IMR-90 (cell line): Measurements from ENCODE around the gene SLC44A5. TPM values are rescaled to one million over a fixed set of nuclear protein-coding genes. Genes with fewer than 3 reads are reported as not detected.

Experiments
- ATAC-seq: fragments of 200-7000 bp; cut with Tn5 transposase; 2 replicates; pipeline ENCODE4 v1.9.1; 2020; ENCODE audit warnings: low read depth, mild to moderate bottlenecking, moderate library complexity
- BruUV-seq: library from RNA; stranded (reverse); fragments of 400-500 nt; replicated peaks from 2 replicates; lab custom pipeline; 2021; lab: Mats Ljungman, UMichigan
- CTCF ChIA-PET: fragments of 300-600 bp; formaldehyde crosslinking; extraction: SDS; loops from one replicate; lab custom pipeline; 2021; ENCODE audit warnings: antibody characterized with exemption; lab: Yijun Ruan, JAX
- POLR2A ChIA-PET: fragments of 300-600 bp; sonication (Branson Sonifier 250); formaldehyde crosslinking; loops from one replicate; lab custom pipeline; 2022; ENCODE audit warnings: antibody characterized with exemption; ENCODE audit not compliant: unreplicated experiment; lab: Charles Lee
- DNase-seq: peaks from one replicate; pipeline ENCODE4 v3.0.0; 2013
- H2AFZ ChIP-seq: replicated peaks from 2 replicates; pipeline ENCODE3; 2013; ENCODE audit warnings: low read length, mild to moderate bottlenecking; ENCODE audit not compliant: poor library complexity
- H2AK5ac ChIP-seq: 2 replicates; pipeline ENCODE4 v1.6.1; 2013; ENCODE audit warnings: low read depth, low read length, inconsistent platforms
- H2AK9ac ChIP-seq: replicated peaks from 2 replicates; pipeline ENCODE3; 2013; ENCODE audit warnings: mild to moderate bottlenecking, low read depth, low read length, moderate library complexity; ENCODE audit not compliant: poor library complexity
- H2BK120ac ChIP-seq: 2 replicates; pipeline ENCODE4 v1.6.1; 2013; ENCODE audit warnings: low read depth, low read length, inconsistent platforms
- H2BK15ac ChIP-seq: 3 replicates; pipeline ENCODE4 v1.6.1; 2013; ENCODE audit warnings: low read depth, low read length, inconsistent platforms
- H2BK20ac ChIP-seq: 2 replicates; pipeline ENCODE4 v1.6.1; 2013; ENCODE audit warnings: low read depth, mild to moderate bottlenecking, inconsistent platforms, low read length, moderate library complexity
- H2BK5ac ChIP-seq: 2 replicates; pipeline ENCODE4 v1.6.1; 2013; ENCODE audit warnings: mild to moderate bottlenecking, low read depth, low read length, inconsistent platforms; ENCODE audit not compliant: poor library complexity, severe bottlenecking
- H3K14ac ChIP-seq: replicated peaks from 2 replicates; pipeline ENCODE4 v1.6.1; 2013; ENCODE audit warnings: low read depth, low read length, inconsistent platforms
- H3K18ac ChIP-seq: 2 replicates; pipeline ENCODE4 v1.6.1; 2013; ENCODE audit warnings: low read depth, low read length, control low read depth
- H3K23ac ChIP-seq: 2 replicates; pipeline ENCODE4 v1.6.1; 2013; ENCODE audit warnings: low read depth, low read length, inconsistent platforms
- H3K27ac ChIP-seq: 2 replicates; pipeline ENCODE4 v1.5.1; 2013; ENCODE audit warnings: mild to moderate bottlenecking, control low read depth, low read length; ENCODE audit not compliant: insufficient read depth
- H3K27me3 ChIP-seq: 2 replicates; pipeline ENCODE4 v1.6.1; 2013; ENCODE audit warnings: low read length; ENCODE audit not compliant: control insufficient read depth, insufficient read depth
- H3K36me3 ChIP-seq: 2 replicates; pipeline ENCODE4 v1.6.1; 2013; ENCODE audit warnings: low read length, mixed read lengths; ENCODE audit not compliant: control insufficient read depth, insufficient read depth
- H3K4ac ChIP-seq: 2 replicates; pipeline ENCODE4 v1.6.1; 2013; ENCODE audit warnings: low read depth, low read length, inconsistent platforms
- H3K4me1 ChIP-seq: 2 replicates; pipeline ENCODE4 v1.6.1; 2013; ENCODE audit warnings: low read length, mixed read lengths; ENCODE audit not compliant: control insufficient read depth, insufficient read depth
- H3K4me2 ChIP-seq: 2 replicates; pipeline ENCODE4 v1.6.1; 2013; ENCODE audit warnings: low read depth, mild to moderate bottlenecking, control low read depth, low read length, moderate library complexity
- H3K4me3 ChIP-seq: 2 replicates; pipeline ENCODE4 v1.5.1; 2013; ENCODE audit warnings: low read depth, mild to moderate bottlenecking, control low read depth, low read length, moderate library complexity; ENCODE audit not compliant: insufficient read depth
- H3K56ac ChIP-seq: 2 replicates; pipeline ENCODE4 v1.6.1; 2013; ENCODE audit warnings: low read length, inconsistent platforms; ENCODE audit not compliant: insufficient read depth; ENCODE audit errors: extremely low read depth
- H3K79me1 ChIP-seq, 2 experiments: 2 replicates each; pipeline ENCODE4 v1.6.1; 2013; ENCODE audit warnings: low read length in 2 of 2, inconsistent platforms in 1 of 2, low read depth in 1 of 2
- H3K9ac ChIP-seq: 2 replicates; pipeline ENCODE4 v1.6.1; 2013; ENCODE audit warnings: low read depth, low read length, control low read depth
- H3K9me1 ChIP-seq: 2 replicates; pipeline ENCODE4 v1.6.1; 2013; ENCODE audit warnings: low read length, inconsistent platforms; ENCODE audit not compliant: insufficient read depth
- H3K9me3 ChIP-seq: 2 replicates; pipeline ENCODE4 v1.6.1; 2013; ENCODE audit warnings: low read length; ENCODE audit not compliant: control insufficient read depth, insufficient read depth
- H4K20me1 ChIP-seq: 2 replicates; pipeline ENCODE4 v1.6.1; 2013; ENCODE audit warnings: low read length, inconsistent platforms; ENCODE audit not compliant: insufficient read depth
- H4K5ac ChIP-seq: 2 replicates; pipeline ENCODE4 v1.6.1; 2013; ENCODE audit warnings: mild to moderate bottlenecking, low read depth, low read length, control low read depth
- H4K8ac ChIP-seq, 2 experiments: 2 replicates each; pipeline ENCODE4 v1.6.1; 2013; ENCODE audit warnings: low read depth in 2 of 2, low read length in 2 of 2, control low read depth in 1 of 2, inconsistent platforms in 1 of 2
- H4K91ac ChIP-seq: 2 replicates; pipeline ENCODE4 v1.6.1; 2013; ENCODE audit warnings: low read depth, low read length, inconsistent platforms; ENCODE audit not compliant: insufficient read depth
- BHLHE40 ChIP-seq: fragments of 150-350 bp; IDR thresholded peaks from 2 replicates; pipeline ENCODE4 v1.6.1; 2016; ENCODE audit warnings: mild to moderate bottlenecking, low read depth, low read length
- CEBPB ChIP-seq: IDR thresholded peaks from 2 replicates; pipeline ENCODE4 v1.6.1; 2012; ENCODE audit warnings: low read depth, low read length, improper control_type of control experiment
- CHD1 ChIP-seq: IDR thresholded peaks from 2 replicates; pipeline ENCODE4 v1.6.1; 2012; ENCODE audit warnings: low read depth, low read length, improper control_type of control experiment
- ELK1 ChIP-seq: fragments of 150-350 bp; IDR thresholded peaks from 2 replicates; pipeline ENCODE4 v1.6.1; 2016; ENCODE audit warnings: low read depth, mild to moderate bottlenecking, low read length, moderate library complexity, borderline replicate concordance
- FOS ChIP-seq: fragments of 150-350 bp; IDR thresholded peaks from 2 replicates; pipeline ENCODE4 v1.6.1; 2016; ENCODE audit warnings: low read depth, low read length
- MAFK ChIP-seq: IDR thresholded peaks from 2 replicates; pipeline ENCODE4 v1.6.1; 2012; ENCODE audit warnings: low read depth, low read length, improper control_type of control experiment
- MAZ ChIP-seq: IDR thresholded peaks from 2 replicates; pipeline ENCODE4 v1.6.1; 2012; ENCODE audit warnings: low read depth, mild to moderate bottlenecking, low read length, improper control_type of control experiment, moderate library complexity, borderline replicate concordance
- MXI1 ChIP-seq: IDR thresholded peaks from 2 replicates; pipeline ENCODE4 v1.6.1; 2012; ENCODE audit warnings: low read depth, mild to moderate bottlenecking, low read length, moderate library complexity, borderline replicate concordance
- NFE2L2 ChIP-seq: fragments of 150-350 bp; IDR thresholded peaks from 2 replicates; pipeline ENCODE4 v1.6.1; 2016; ENCODE audit warnings: low read depth, mild to moderate bottlenecking, low read length
- POLR2A ChIP-seq: IDR thresholded peaks from 2 replicates; pipeline ENCODE4 v1.6.1; 2012; ENCODE audit warnings: mild to moderate bottlenecking, low read depth, low read length
- RAD21 ChIP-seq: IDR thresholded peaks from 2 replicates; pipeline ENCODE4 v1.6.1; 2012; ENCODE audit warnings: low read length, improper control_type of control experiment
- RCOR1 ChIP-seq: IDR thresholded peaks from 2 replicates; pipeline ENCODE4 v1.6.1; 2012; ENCODE audit warnings: mild to moderate bottlenecking, low read length, improper control_type of control experiment; ENCODE audit not compliant: insufficient replicate concordance
- RFX5 ChIP-seq: IDR thresholded peaks from 2 replicates; pipeline ENCODE4 v1.8.0; 2012; ENCODE audit warnings: low read depth, mild to moderate bottlenecking, low read length, moderate library complexity
- SMC3 ChIP-seq: fragments of 150-350 bp; IDR thresholded peaks from 2 replicates; pipeline ENCODE4 v1.6.1; 2016; ENCODE audit warnings: low read depth, mild to moderate bottlenecking, antibody characterized with exemption, low read length, moderate library complexity
- WGBS, 2 experiments: methylation state at CpG; one replicate each; pipeline versions ENCODE4 v1.1.5 to v1.1.7; 2013; ENCODE audit warnings: missing lambda C conversion rate in 2 of 2; ENCODE audit not compliant: insufficient read length in 1 of 2; ENCODE audit errors: extremely low coverage in 2 of 2; 5-methylcytosine and 5-hydroxymethylcytosine counted together
- dilution Hi-C: fragments of 300-500 bp; cut with HindIII; formaldehyde crosslinking; loops from one replicate; pipeline ENCODE4 v1.14.3; 2018; ENCODE audit warnings: low sequenced_read_pairs; ENCODE audit not compliant: unreplicated experiment
- in situ Hi-C: fragments of 300-500 bp; cut with MboI; formaldehyde crosslinking; loops from 3 replicates; pipeline ENCODE4 v1.14.3; 2019; ENCODE audit warnings: low sequenced_read_pairs, inconsistent platforms, mixed read lengths
- intact Hi-C: fragments of 100-400 bp; cut with micrococcal nuclease; formaldehyde crosslinking; loops from 2 replicates; pipeline ENCODE4 v1.10.0; 2022
- polyA plus RNA-seq, 3 experiments: library from polyadenylated mRNA; depleted of rRNA; stranded (reverse); fragments of >200 nt; gene quantifications; 2 replicates each; pipeline ENCODE4 v1.2.3, GENCODE V29; 2012; ENCODE audit warnings: low replicate concordance in 1 of 3
- total RNA-seq: library from RNA; depleted of rRNA; stranded (reverse); fragments of >200 nt; gene quantifications from 2 replicates; pipeline ENCODE4 v1.2.3, GENCODE V29; 2012
- TF ChIP-seq, protein P1 (sequence below): fragments of 150-350 bp; IDR thresholded peaks from 2 replicates; pipeline ENCODE4 v1.6.1; 2017; ENCODE audit warnings: mild to moderate bottlenecking, antibody characterized with exemption, low read length, low read depth
- TF ChIP-seq, protein P2 (sequence below): conservative IDR thresholded peaks from 2 replicates; pipeline ENCODE4 v1.5.1; 2012; ENCODE audit warnings: mild to moderate bottlenecking, low read depth, low read length, improper control_type of control experiment

The SLC44A5 gene
- total and polyA plus RNA-seq, 2 of the 4 experiments (the other 2 are of a cell fraction): under 0.01 TPM; not detected in 1

GRCh38 chr1:75415187-75415586 lies 195.7 kb downstream of the SLC44A5 start:
- in situ Hi-C loops: no loop called here
- intact Hi-C loops: no loop called here
- H2BK5ac ChIP-seq: no peak overlapping the region
- no peak overlapping the region for H3K27ac ChIP-seq
- no CpG with 5 or more reads among the region's 3 CpGs for WGBS, 2 experiments
- H2AK9ac ChIP-seq: no peak overlapping the region
- H3K36me3 ChIP-seq: no peaks in the 10 kb centered on the region
- no peak overlapping the region for H2AK5ac ChIP-seq
- no TSS peak for BruUV-seq
- no peak overlapping the region for H2AFZ ChIP-seq
- no peaks in the 10 kb centered on the region for H3K79me1 ChIP-seq
- H3K9me1 ChIP-seq: no peaks in the 10 kb centered on the region
- no peak overlapping the region for H3K14ac ChIP-seq
- ChIA-PET CTCF (no interaction called here), POLR2A (no interaction called here)
- dilution Hi-C loops: no loop called here
- ATAC-seq (no peak), DNase-seq (no peak)
- no peak overlapping the region for H2BK15ac ChIP-seq
- H3K18ac ChIP-seq: no peak overlapping the region
- H3K9ac ChIP-seq: no peak overlapping the region
- H3K4me1 ChIP-seq: no peaks in the 10 kb centered on the region
- no peak overlapping the region for H3K23ac ChIP-seq
- H2BK120ac ChIP-seq: no peak overlapping the region
- no peak overlapping the region for H4K8ac ChIP-seq
- H3K27me3 ChIP-seq: no peaks in the 10 kb centered on the region
- H3K4me2 ChIP-seq: no peak overlapping the region
- H4K5ac ChIP-seq: no peak overlapping the region
- no peak overlapping the region for H3K56ac ChIP-seq
- H3K4ac ChIP-seq: no peak overlapping the region
- TF ChIP-seq MAFK (no peak), NFE2L2 (no peak), BHLHE40 (no peak), ELK1 (no peak), FOS (no peak), RFX5 (no peak), MXI1 (no peak), POLR2A (no peak), RAD21 (no peak), SMC3 (no peak), RCOR1 (no peak), CEBPB (no peak), MAZ (no peak), CHD1 (no peak)
- TF ChIP-seq, protein P1, sequence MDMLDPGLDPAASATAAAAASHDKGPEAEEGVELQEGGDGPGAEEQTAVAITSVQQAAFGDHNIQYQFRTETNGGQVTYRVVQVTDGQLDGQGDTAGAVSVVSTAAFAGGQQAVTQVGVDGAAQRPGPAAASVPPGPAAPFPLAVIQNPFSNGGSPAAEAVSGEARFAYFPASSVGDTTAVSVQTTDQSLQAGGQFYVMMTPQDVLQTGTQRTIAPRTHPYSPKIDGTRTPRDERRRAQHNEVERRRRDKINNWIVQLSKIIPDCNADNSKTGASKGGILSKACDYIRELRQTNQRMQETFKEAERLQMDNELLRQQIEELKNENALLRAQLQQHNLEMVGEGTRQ: no peak
- TF ChIP-seq, protein P2, sequence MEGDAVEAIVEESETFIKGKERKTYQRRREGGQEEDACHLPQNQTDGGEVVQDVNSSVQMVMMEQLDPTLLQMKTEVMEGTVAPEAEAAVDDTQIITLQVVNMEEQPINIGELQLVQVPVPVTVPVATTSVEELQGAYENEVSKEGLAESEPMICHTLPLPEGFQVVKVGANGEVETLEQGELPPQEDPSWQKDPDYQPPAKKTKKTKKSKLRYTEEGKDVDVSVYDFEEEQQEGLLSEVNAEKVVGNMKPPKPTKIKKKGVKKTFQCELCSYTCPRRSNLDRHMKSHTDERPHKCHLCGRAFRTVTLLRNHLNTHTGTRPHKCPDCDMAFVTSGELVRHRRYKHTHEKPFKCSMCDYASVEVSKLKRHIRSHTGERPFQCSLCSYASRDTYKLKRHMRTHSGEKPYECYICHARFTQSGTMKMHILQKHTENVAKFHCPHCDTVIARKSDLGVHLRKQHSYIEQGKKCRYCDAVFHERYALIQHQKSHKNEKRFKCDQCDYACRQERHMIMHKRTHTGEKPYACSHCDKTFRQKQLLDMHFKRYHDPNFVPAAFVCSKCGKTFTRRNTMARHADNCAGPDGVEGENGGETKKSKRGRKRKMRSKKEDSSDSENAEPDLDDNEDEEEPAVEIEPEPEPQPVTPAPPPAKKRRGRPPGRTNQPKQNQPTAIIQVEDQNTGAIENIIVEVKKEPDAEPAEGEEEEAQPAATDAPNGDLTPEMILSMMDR: no peak
- no peaks in the 10 kb centered on the region for H3K9me3 ChIP-seq
- H4K91ac ChIP-seq: no peak overlapping the region
- no peaks in the 10 kb centered on the region for H4K20me1 ChIP-seq
- no peak overlapping the region for H2BK20ac ChIP-seq
- H3K4me3 ChIP-seq: no peak overlapping the region
